Transverse colon (tissue), 4 donors: ENCODE measurements around the gene DBNL. TPM values are rescaled to one million over a fixed set of nuclear protein-coding genes. Genes with fewer than 3 reads are reported as not detected.
A peak's percentile ranks its signal among the peaks of the same experiment; 100 is the strongest.

ENCODE experiments used
- DNase-seq: peaks from one replicate; pipeline ENCODE4 v3.0.0-alpha.2; 2019
- H3K27ac ChIP-seq, 4 donors: fragments of 200-600 bp; sonication (generic); 2 replicates each; pipeline ENCODE4 v1.5.1; 2016 to 2018; ENCODE audit warnings: inconsistent platforms in 4 of 4
- H3K27me3 ChIP-seq: fragments of 200-600 bp; sonication (generic); 2 replicates; pipeline ENCODE4 v1.5.1; 2017; ENCODE audit warnings: inconsistent platforms
- H3K36me3 ChIP-seq, 4 donors: fragments of 200-600 bp; sonication (generic); 2 replicates each; pipeline ENCODE4 v1.5.1; 2017 to 2019; ENCODE audit warnings: inconsistent platforms in 4 of 4
- H3K4me1 ChIP-seq, 4 donors: fragments of 200-600 bp; sonication (generic); 2 replicates each; pipeline ENCODE4 v1.5.1; 2017 to 2020; ENCODE audit warnings: inconsistent platforms in 4 of 4
- H3K4me3 ChIP-seq, 4 donors: fragments of 200-600 bp; sonication (generic); 1 replicate in 1 of 4; 2 replicates in 3 of 4; pipeline versions ENCODE4 v1.5.1 to v1.6.1; 2017 to 2019; ENCODE audit warnings: inconsistent platforms in 4 of 4
- H3K9me3 ChIP-seq, 2 donors: fragments of 200-600 bp; sonication (generic); 2 replicates each; pipeline ENCODE4 v1.5.1; 2017 to 2019; ENCODE audit warnings: inconsistent platforms in 2 of 2
- CTCF ChIP-seq, 5 experiments: fragments of 200-600 bp in 3 of 5; fragments of 450-650 bp in 2 of 5; sonication (generic) in 3 of 5; IDR thresholded peaks; 1 replicate in 2 of 5; 2 replicates in 3 of 5; pipeline ENCODE4 v1.5.1; 2016 to 2017; ENCODE audit warnings: antibody characterized with exemption in 5 of 5, inconsistent platforms in 3 of 5, mild to moderate bottlenecking in 2 of 5, moderate library complexity in 1 of 5
- EP300 ChIP-seq: sonication (generic); formaldehyde crosslinking; IDR thresholded peaks from one replicate; pipeline ENCODE4 v1.6.1; 2017; ENCODE audit warnings: antibody characterized with exemption, low read depth
- POLR2A ChIP-seq: fragments of 450-650 bp; IDR thresholded peaks from one replicate; pipeline ENCODE4 v1.6.1; 2016; ENCODE audit warnings: antibody characterized with exemption, mild to moderate bottlenecking, moderate library complexity
- POLR2AphosphoS5 ChIP-seq, 3 donors: sonication (generic); formaldehyde crosslinking; IDR thresholded peaks; one replicate each; pipeline ENCODE4 v1.6.1; 2016; ENCODE audit warnings: antibody characterized with exemption in 3 of 3
- WGBS, 2 donors: methylation state at CpG; one replicate each; pipeline ENCODE4 v1.1.5; 2018; ENCODE audit warnings: low coverage in 1 of 2; 5-methylcytosine and 5-hydroxymethylcytosine counted together
- in situ Hi-C, 4 donors: fragments of 200-750 bp; cut with MboI; loops; one replicate each; pipeline versions ENCODE4 v1.15.0 to v1.15.1; 2017; ENCODE audit warnings: low sequenced_read_pairs in 3 of 4, low pct_ligation_motif_present in 1 of 4, low pct_unique_long_range_greater_than_20kb in 1 of 4
- intact Hi-C: fragments of 100-400 bp; cut with DNase I; formaldehyde crosslinking; loops from one replicate; pipeline ENCODE4 v1.15.1; 2023; ENCODE audit warnings: low total_unique reads
- total RNA-seq, 4 donors: library from RNA; depleted of rRNA; stranded (reverse); fragments of >200 nt; gene quantifications; one replicate each; pipeline ENCODE4 v1.1.0, GENCODE V29; 2016

The DBNL gene
- total RNA-seq, 4 donors from 2014 or later, result 97.5 to 184 (median 137) TPM

- Histone ChIP-seq H3K27ac (no peak overlapping the region), H3K9me3 (no peaks in the 10 kb centered on the region), H3K4me1 (peaks cover 0 to 10% (median 3%) of the 10 kb centered on the region in 4 donors), H3K4me3 (no peak overlapping the region), H3K27me3 (no peaks in the 10 kb centered on the region), H3K36me3 (peaks cover 0 to 39% (median 16%) of the 10 kb centered on the region in 4 donors)
- no peak for DNase-seq
- WGBS, 2 donors, result 90 to 92% methylated on average over 2 to 5 of the region's 5 CpGs
- in situ Hi-C loops, result no loop called here
- intact Hi-C loops, result no loop called here
- no peak for TF ChIP-seq POLR2AphosphoS5 (IDR thresholded peaks at IDR 0.05)
- no peak for TF ChIP-seq CTCF (IDR thresholded peaks at IDR 0.05)
- TF ChIP-seq POLR2A, result no peak
- no peak for TF ChIP-seq EP300
Measured at GRCh38 chr7:44051611-44052220, 7.2 kb downstream of the DBNL start.

GRCh38 chr7:44052771-44053365 lies 8.4 kb downstream of the DBNL start:
- Histone ChIP-seq H3K36me3 (peaks cover 0 to 51% (median 25%) of the 10 kb centered on the region in 4 donors), H3K27me3 (no peaks in the 10 kb centered on the region), H3K4me1 (peaks cover 0 to 5% (median 0%) of the 10 kb centered on the region in 4 donors), H3K27ac (no peak overlapping the region), H3K4me3 (no peak overlapping the region), H3K9me3 (no peaks in the 10 kb centered on the region)
- peak; percentile 3 for DNase-seq
- in situ Hi-C loops (no loop called here), intact Hi-C loops (no loop called here)
- TF ChIP-seq POLR2A (no peak), CTCF (IDR thresholded peaks at IDR 0.05) (no peak), POLR2AphosphoS5 (IDR thresholded peaks at IDR 0.05) (no peak), EP300 (no peak)
- WGBS, 2 donors, result 94 to 96% methylated on average over 2 to 12 of the region's 12 CpGs

GRCh38 chr7:44056681-44057080 lies 12.2 kb downstream of the DBNL start:
- Histone ChIP-seq H3K9me3 (no peaks in the 10 kb centered on the region), H3K27ac (no peak overlapping the region), H3K4me1 (no peaks in the 10 kb centered on the region), H3K4me3 (no peak overlapping the region), H3K27me3 (no peaks in the 10 kb centered on the region), H3K36me3 (peaks cover 0 to 69% (median 38%) of the 10 kb centered on the region in 4 donors)
- TF ChIP-seq CTCF (IDR thresholded peaks at IDR 0.05), result no peak
- no peak for TF ChIP-seq POLR2AphosphoS5 (IDR thresholded peaks at IDR 0.05)
- TF ChIP-seq EP300, result no peak
- TF ChIP-seq POLR2A, result no peak
- WGBS, 2 donors, result 92% methylated on average over 7 of the region's 7 CpGs; no CpG with 5 or more reads in 1 of the 2 donors
- in situ Hi-C loops, result no loop called here
- DNase-seq, result peak; percentile 6
- intact Hi-C loops, result no loop called here

- 95 to 100% methylated on average over 1 to 11 of the region's 11 CpGs for WGBS, 2 donors
- no peaks in the 10 kb centered on the region for H3K27me3 ChIP-seq
- H3K4me3 ChIP-seq, result no peak overlapping the region
- no peaks in the 10 kb centered on the region for H3K9me3 ChIP-seq
- intact Hi-C loops, result no loop called here
- no peak overlapping the region for H3K27ac ChIP-seq
- TF ChIP-seq POLR2AphosphoS5 (IDR thresholded peaks at IDR 0.05) (no peak), CTCF (IDR thresholded peaks at IDR 0.05) (no peak), POLR2A (no peak), EP300 (no peak)
- H3K4me1 ChIP-seq, result no peaks in the 10 kb centered on the region
- no peak for DNase-seq
- peaks cover 0 to 66% (median 36%) of the 10 kb centered on the region in 4 donors for H3K36me3 ChIP-seq
- in situ Hi-C loops, result no loop called here
Measured at GRCh38 chr7:44057181-44057848, 12.8 kb downstream of the DBNL start.
